ENCODE data around the gene ATAT1.

GRCh38 chr6:30578051-30578450 is 48.6 kb upstream of the ATAT1 start:
- TF ChIP-seq POLR2AphosphoS5 (IDR thresholded peaks at IDR 0.05; ENCODE audit: borderline replicate concordance, low read depth, low read length) (no peak), EZH2 (IDR thresholded peaks at IDR 0.05) (no peak)
